Measurements from ENCODE around the gene SHC3. TPM values are rescaled to one million over a fixed set of nuclear protein-coding genes. Genes with fewer than 3 reads are reported as not detected.

Gene SHC3
- polyA plus RNA-seq, 3 donors = not detected

GRCh38 chr9:88985616-88986015 is 193.0 kb downstream of the SHC3 start:
- H3K4me2 ChIP-seq (replicated peaks; ENCODE audit: extremely low read depth, low read length, poor library complexity, severe bottlenecking) = no peak overlapping the region
- H3K27me3 ChIP-seq (ENCODE audit: control insufficient read depth in 2 of 2, insufficient read depth in 2 of 2, low read length in 2 of 2) = no peaks in the 10 kb centered on the region
- H2AFZ ChIP-seq (ENCODE audit: insufficient read depth, low read depth, low read length, poor library complexity, severe bottlenecking) = no peak overlapping the region
- WGBS (ENCODE audit: insufficient coverage) = no CpG with 5 or more reads among the region's 2 CpGs
- H3K4me1 Mint-ChIP-seq = peaks cover 32% of the 10 kb centered on the region
- H3K9me3 Mint-ChIP-seq = peaks cover 0 to 6% (median 0%) of the 10 kb centered on the region in 7 donors
- intact Hi-C loops (cut with micrococcal nuclease) = loop anchor here in 1 of 2 donors (5.0 kb wide), 1 partner anchor 33 kb away; no protein-coding TSS in a partner anchor
- H3K4me3 ChIP-seq (replicated peaks in 1 of 3; ENCODE audit: low read depth in 2 of 3, low read length in 3 of 3) = no peak overlapping the region
- H3K9me3 ChIP-seq (replicated peaks in 1 of 2; ENCODE audit: control insufficient read depth in 1 of 2, insufficient read depth in 1 of 2, low read length in 2 of 2) = no peaks in the 10 kb centered on the region
- no peaks in the 10 kb centered on the region for H3K79me2 ChIP-seq (ENCODE audit: insufficient read depth, low read length)
- H3K4me1 ChIP-seq (ENCODE audit: control insufficient read depth in 1 of 2, insufficient read depth in 2 of 2, low read length in 2 of 2) = peaks cover 25% of the 10 kb centered on the region in 2 donors
- no peak for DNase-seq
- no peak for TF ChIP-seq CTCF (IDR thresholded peaks at IDR 0.05)
- peaks cover 0 to 2% (median 1%) of the 10 kb centered on the region in 3 donors for H3K27me3 Mint-ChIP-seq (ENCODE audit: low read depth in 3 of 3)
- peaks cover 0 to 3% of the 10 kb centered on the region in 2 donors for H3K36me3 Mint-ChIP-seq
- H4K20me1 ChIP-seq (ENCODE audit: insufficient read depth, low read length) = no peaks in the 10 kb centered on the region
- H3K4me3 Mint-ChIP-seq = no peak overlapping the region
- H3K27ac Mint-ChIP-seq = no peak overlapping the region
- no peaks in the 10 kb centered on the region for H3K36me3 ChIP-seq (replicated peaks in 1 of 2; ENCODE audit: control insufficient read depth in 1 of 2, insufficient read depth in 2 of 2, low read length in 2 of 2)
- H3K9ac ChIP-seq (ENCODE audit: insufficient read depth, low read length, poor library complexity, severe bottlenecking) = no peak overlapping the region
- H3K27ac ChIP-seq (ENCODE audit: low read depth in 1 of 2, low read length in 2 of 2) = no peak overlapping the region

- H3K9me3 Mint-ChIP-seq = peaks cover 0 to 6% (median 0%) of the 10 kb centered on the region in 7 donors
- Histone ChIP-seq H3K4me1 (ENCODE audit: control insufficient read depth in 1 of 2, insufficient read depth in 2 of 2, low read length in 2 of 2) (peaks cover 14% of the 10 kb centered on the region in 2 donors), H3K36me3 (replicated peaks in 1 of 2; ENCODE audit: control insufficient read depth in 1 of 2, insufficient read depth in 2 of 2, low read length in 2 of 2) (no peaks in the 10 kb centered on the region), H2AFZ (ENCODE audit: insufficient read depth, low read depth, low read length, poor library complexity, severe bottlenecking) (no peak overlapping the region), H3K9me3 (replicated peaks in 1 of 2; ENCODE audit: control insufficient read depth in 1 of 2, insufficient read depth in 1 of 2, low read length in 2 of 2) (no peaks in the 10 kb centered on the region), H3K4me2 (replicated peaks; ENCODE audit: extremely low read depth, low read length, poor library complexity, severe bottlenecking) (no peak overlapping the region), H3K4me3 (replicated peaks in 1 of 3; ENCODE audit: low read depth in 2 of 3, low read length in 3 of 3) (no peak overlapping the region), H3K27me3 (ENCODE audit: control insufficient read depth in 2 of 2, insufficient read depth in 2 of 2, low read length in 2 of 2) (no peaks in the 10 kb centered on the region), H3K27ac (ENCODE audit: low read depth in 1 of 2, low read length in 2 of 2) (no peak overlapping the region), H3K9ac (ENCODE audit: insufficient read depth, low read length, poor library complexity, severe bottlenecking) (no peak overlapping the region), H3K79me2 (ENCODE audit: insufficient read depth, low read length) (no peaks in the 10 kb centered on the region), H4K20me1 (ENCODE audit: insufficient read depth, low read length) (no peaks in the 10 kb centered on the region)
- WGBS (ENCODE audit: insufficient coverage) = no CpG with 5 or more reads among the region's 4 CpGs
- no peak overlapping the region for H3K4me3 Mint-ChIP-seq
- H3K27me3 Mint-ChIP-seq (ENCODE audit: low read depth in 3 of 3) = peaks cover 0 to 1% (median 0%) of the 10 kb centered on the region in 3 donors
- DNase-seq = no peak
- H3K36me3 Mint-ChIP-seq = peaks cover 0 to 3% of the 10 kb centered on the region in 2 donors
- peaks cover 21% of the 10 kb centered on the region for H3K4me1 Mint-ChIP-seq
- no peak overlapping the region for H3K27ac Mint-ChIP-seq
- no peak for TF ChIP-seq CTCF (IDR thresholded peaks at IDR 0.05)
- intact Hi-C loops (cut with micrococcal nuclease) = no loop called here
Measured at GRCh38 chr9:88984543-88984883, 194.1 kb downstream of the SHC3 start.
